ENCODE data around the gene FUT9.

Gene FUT9

GRCh38 chr6:96194675-96195074, 178.9 kb downstream of the FUT9 start:
- H4K20me1 ChIP-seq: no peaks in the 10 kb centered on the region
- H3K9me3 ChIP-seq (replicated peaks in 1 of 11): no peaks in the 10 kb centered on the region
- TF ChIP-seq Cebpa-rat (IDR thresholded peaks at IDR 0.05): no peak
- H3K27ac ChIP-seq: no peak overlapping the region
- no peaks in the 10 kb centered on the region for H3K27me3 ChIP-seq
- no peak overlapping the region for H3K4me2 ChIP-seq
- no peak overlapping the region for H3K4me3 ChIP-seq
- H3K36me3 ChIP-seq: no peaks in the 10 kb centered on the region
- H3K4me1 ChIP-seq: no peaks in the 10 kb centered on the region
- no peak overlapping the region for H3K9ac ChIP-seq

- no peaks in the 10 kb centered on the region for H4K20me1 ChIP-seq
- TF ChIP-seq Cebpa-rat (IDR thresholded peaks at IDR 0.05): no peak
- no peaks in the 10 kb centered on the region for H3K27me3 ChIP-seq
- no peaks in the 10 kb centered on the region for H3K4me1 ChIP-seq
- H3K9me3 ChIP-seq (replicated peaks in 1 of 11): no peaks in the 10 kb centered on the region
- no peak overlapping the region for H3K4me3 ChIP-seq
- no peak overlapping the region for H3K4me2 ChIP-seq
- H3K36me3 ChIP-seq: no peaks in the 10 kb centered on the region
- no peak overlapping the region for H3K9ac ChIP-seq
- H3K27ac ChIP-seq: no peak overlapping the region
These were observed 179.5 kb downstream of the FUT9 start for GRCh38 chr6:96195272-96195671.

DNA sequence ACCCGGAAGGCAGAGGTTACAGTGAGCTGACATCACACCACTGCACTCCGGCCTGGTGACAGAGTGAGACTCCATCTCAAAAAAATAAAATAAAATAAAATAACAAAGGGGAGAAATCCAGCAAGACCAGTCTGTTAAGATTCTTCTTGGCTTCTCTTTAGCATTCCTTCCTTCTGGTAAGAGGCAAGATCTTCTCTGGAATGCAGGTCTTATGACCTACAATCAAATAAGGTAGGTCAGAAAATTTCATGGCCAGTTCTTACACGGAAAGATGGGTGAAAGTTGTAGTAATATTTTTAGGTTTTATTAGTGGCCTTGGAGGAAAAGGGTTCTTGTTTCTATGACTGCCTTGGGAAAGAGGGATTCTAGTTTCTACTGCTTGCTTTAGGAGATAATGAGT, 180.9 kb downstream of the FUT9 start:
- no peaks in the 10 kb centered on the region for H4K20me1 ChIP-seq
- no peaks in the 10 kb centered on the region for H3K27me3 ChIP-seq
- H3K36me3 ChIP-seq: no peaks in the 10 kb centered on the region
- H3K4me1 ChIP-seq: no peaks in the 10 kb centered on the region
- no peak overlapping the region for H3K27ac ChIP-seq
- no peak for TF ChIP-seq Cebpa-rat (IDR thresholded peaks at IDR 0.05)
- H3K9ac ChIP-seq: no peak overlapping the region
- no peak overlapping the region for H3K4me2 ChIP-seq
- no peaks in the 10 kb centered on the region for H3K9me3 ChIP-seq (replicated peaks in 1 of 11)
- no peak overlapping the region for H3K4me3 ChIP-seq

DNA sequence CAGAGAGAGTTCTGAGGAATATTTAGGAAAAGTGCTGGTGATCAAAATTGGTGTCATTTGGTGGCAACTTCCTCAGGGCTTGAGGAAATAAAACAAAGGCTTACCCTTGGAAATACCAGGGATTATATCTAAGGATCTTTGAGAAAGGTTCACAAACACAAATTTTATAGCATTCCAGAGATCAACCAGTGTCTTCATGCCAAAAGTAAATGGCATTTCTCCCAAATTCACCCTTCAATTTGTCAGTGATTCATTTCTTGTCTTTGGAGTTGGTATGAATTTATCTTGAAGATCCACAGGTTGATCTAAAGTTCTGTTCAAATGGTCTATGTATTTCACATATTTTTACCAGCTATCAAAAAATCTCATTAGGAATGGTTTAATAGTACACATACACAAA, 181.5 kb downstream of the FUT9 start:
- Histone ChIP-seq H3K4me1 (no peaks in the 10 kb centered on the region), H3K36me3 (no peaks in the 10 kb centered on the region), H3K4me3 (no peak overlapping the region), H3K27ac (no peak overlapping the region), H3K4me2 (no peak overlapping the region), H3K9me3 (replicated peaks in 1 of 11) (no peaks in the 10 kb centered on the region), H3K27me3 (no peaks in the 10 kb centered on the region), H3K9ac (no peak overlapping the region), H4K20me1 (no peaks in the 10 kb centered on the region)
- TF ChIP-seq Cebpa-rat (IDR thresholded peaks at IDR 0.05): no peak

- H3K4me1 ChIP-seq: no peaks in the 10 kb centered on the region
- no peak for TF ChIP-seq Cebpa-rat (IDR thresholded peaks at IDR 0.05)
- no peak overlapping the region for H3K27ac ChIP-seq
- H3K27me3 ChIP-seq: no peaks in the 10 kb centered on the region
- no peaks in the 10 kb centered on the region for H4K20me1 ChIP-seq
- H3K4me3 ChIP-seq: no peak overlapping the region
- no peaks in the 10 kb centered on the region for H3K9me3 ChIP-seq (replicated peaks in 1 of 11)
- no peak overlapping the region for H3K4me2 ChIP-seq
- no peaks in the 10 kb centered on the region for H3K36me3 ChIP-seq
- H3K9ac ChIP-seq: no peak overlapping the region
These were observed 186.8 kb downstream of the FUT9 start for GRCh38 chr6:96202571-96202970.

- Histone ChIP-seq H3K27me3 (no peaks in the 10 kb centered on the region), H3K4me3 (no peak overlapping the region), H3K4me1 (no peaks in the 10 kb centered on the region), H3K4me2 (no peak overlapping the region), H3K27ac (no peak overlapping the region), H3K36me3 (no peaks in the 10 kb centered on the region), H3K9me3 (replicated peaks in 1 of 11) (no peaks in the 10 kb centered on the region), H3K9ac (no peak overlapping the region), H4K20me1 (no peaks in the 10 kb centered on the region)
- TF ChIP-seq Cebpa-rat (IDR thresholded peaks at IDR 0.05): no peak
These were observed 195.6 kb downstream of the FUT9 start for GRCh38 chr6:96211341-96211740.

DNA sequence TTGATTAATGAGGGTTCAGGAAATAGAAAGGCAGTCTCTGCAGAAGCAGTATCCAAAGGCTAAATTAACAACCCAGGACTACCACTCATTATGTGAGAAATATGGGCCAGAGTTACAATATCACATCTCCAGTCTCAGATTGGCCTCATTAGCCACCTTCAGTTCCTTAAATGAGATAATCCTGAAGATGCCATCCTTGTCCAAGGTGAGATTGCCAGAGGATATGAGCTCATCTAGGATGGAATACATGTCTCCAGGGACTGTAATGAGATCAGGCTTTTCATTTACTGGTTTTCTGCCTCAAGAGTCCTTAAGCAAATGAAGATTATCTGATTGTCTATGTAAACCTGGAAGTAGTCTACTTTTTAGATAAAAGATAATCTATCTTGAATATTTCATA, 196.3 kb downstream of the FUT9 start:
- Histone ChIP-seq H3K4me3 (no peak overlapping the region), H3K27me3 (no peaks in the 10 kb centered on the region), H3K4me2 (no peak overlapping the region), H3K36me3 (no peaks in the 10 kb centered on the region), H3K27ac (no peak overlapping the region), H3K9me3 (replicated peaks in 1 of 11) (no peaks in the 10 kb centered on the region), H3K4me1 (no peaks in the 10 kb centered on the region), H4K20me1 (no peaks in the 10 kb centered on the region), H3K9ac (no peak overlapping the region)
- TF ChIP-seq Cebpa-rat (IDR thresholded peaks at IDR 0.05): no peak

- H4K20me1 ChIP-seq: no peaks in the 10 kb centered on the region
- H3K27me3 ChIP-seq: no peaks in the 10 kb centered on the region
- no peak for TF ChIP-seq Cebpa-rat (IDR thresholded peaks at IDR 0.05)
- no peaks in the 10 kb centered on the region for H3K4me1 ChIP-seq
- no peak overlapping the region for H3K4me3 ChIP-seq
- no peaks in the 10 kb centered on the region for H3K36me3 ChIP-seq
- H3K4me2 ChIP-seq: no peak overlapping the region
- H3K9me3 ChIP-seq (replicated peaks in 1 of 11): no peaks in the 10 kb centered on the region
- no peak overlapping the region for H3K9ac ChIP-seq
- no peak overlapping the region for H3K27ac ChIP-seq
These were observed 198.0 kb downstream of the FUT9 start for GRCh38 chr6:96213784-96214183.

DNA sequence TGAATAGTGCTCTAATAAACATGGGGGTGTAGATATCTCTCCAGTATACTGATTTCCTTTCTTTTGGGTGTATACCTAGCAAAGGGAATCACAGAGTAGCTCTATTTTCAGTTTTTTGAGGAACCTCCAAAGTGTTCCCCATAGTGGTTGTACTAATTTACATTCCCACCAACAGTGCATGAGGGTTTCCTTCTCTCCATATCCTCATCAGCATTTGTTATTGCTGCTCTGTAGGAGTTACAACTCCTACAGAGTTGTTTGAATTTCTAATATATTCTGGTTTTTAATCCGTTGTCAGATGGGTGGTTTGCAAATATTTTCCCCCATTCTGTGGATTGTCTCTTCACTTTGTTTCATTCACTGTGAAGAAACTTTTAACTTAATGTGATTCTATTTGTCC, 207.9 kb downstream of the FUT9 start:
- Histone ChIP-seq H3K4me1 (no peaks in the 10 kb centered on the region), H3K4me2 (no peak overlapping the region), H4K20me1 (no peaks in the 10 kb centered on the region), H3K4me3 (no peak overlapping the region), H3K36me3 (no peaks in the 10 kb centered on the region), H3K9ac (no peak overlapping the region), H3K27me3 (no peaks in the 10 kb centered on the region), H3K9me3 (replicated peaks in 1 of 11) (no peaks in the 10 kb centered on the region), H3K27ac (no peak overlapping the region)
- no peak for TF ChIP-seq Cebpa-rat (IDR thresholded peaks at IDR 0.05)

- Histone ChIP-seq H4K20me1 (no peaks in the 10 kb centered on the region), H3K36me3 (no peaks in the 10 kb centered on the region), H3K9me3 (replicated peaks in 1 of 11) (no peaks in the 10 kb centered on the region), H3K4me2 (no peak overlapping the region), H3K27ac (no peak overlapping the region), H3K4me1 (no peaks in the 10 kb centered on the region), H3K4me3 (no peak overlapping the region), H3K9ac (no peak overlapping the region), H3K27me3 (no peaks in the 10 kb centered on the region)
- TF ChIP-seq Cebpa-rat (IDR thresholded peaks at IDR 0.05): no peak
These were observed 211.4 kb downstream of the FUT9 start for GRCh38 chr6:96227135-96227534.

GRCh38 chr6:96234444-96234843, 218.7 kb downstream of the FUT9 start:
- no peak overlapping the region for H3K27ac ChIP-seq
- TF ChIP-seq Cebpa-rat (IDR thresholded peaks at IDR 0.05): no peak
- no peak overlapping the region for H3K4me2 ChIP-seq
- H3K4me3 ChIP-seq: no peak overlapping the region
- no peaks in the 10 kb centered on the region for H3K27me3 ChIP-seq
- no peak overlapping the region for H3K9ac ChIP-seq
- H3K4me1 ChIP-seq: no peaks in the 10 kb centered on the region
- no peaks in the 10 kb centered on the region for H3K36me3 ChIP-seq
- H4K20me1 ChIP-seq: no peaks in the 10 kb centered on the region
- H3K9me3 ChIP-seq (replicated peaks in 1 of 11): no peaks in the 10 kb centered on the region
